GM19452 (cell line): ENCODE data around the gene BOD1.
A peak's percentile ranks its signal among the peaks of the same experiment; 100 is the strongest.

ENCODE experiments used
- ATAC-seq: cut with Tn5 transposase; IDR thresholded peaks from one replicate; pipeline ENCODE4 v1.9.1; 2021; ENCODE audit not compliant: unreplicated experiment

BOD1 gene

GRCh38 chr5:173616577-173617118 lies at the start of gene BOD1:
Gene BOD1, minus strand, starts transcription at chr5:173616650. Its CDS starts 214 bp downstream, at chr5:173616436.
- peak; percentile 93 for ATAC-seq

- no peak for ATAC-seq
Measured at GRCh38 chr5:173665326-173665725, 48.9 kb upstream of the BOD1 start.

- no peak for ATAC-seq
Measured at GRCh38 chr5:173664154-173664526, 47.7 kb upstream of the BOD1 start.

- ATAC-seq: no peak
Measured at GRCh38 chr5:173663352-173664153, 47.1 kb upstream of the BOD1 start.

- no peak for ATAC-seq
Measured at GRCh38 chr5:173662581-173663351, 46.3 kb upstream of the BOD1 start.

- no peak for ATAC-seq
Measured at GRCh38 chr5:173660481-173661280, 44.2 kb upstream of the BOD1 start.

GRCh38 chr5:173659423-173659822 lies 43.0 kb upstream of the BOD1 start:
- no peak for ATAC-seq

GRCh38 chr5:173657741-173658356 lies 41.4 kb upstream of the BOD1 start:
- no peak for ATAC-seq

- no peak for ATAC-seq
Measured at GRCh38 chr5:173655196-173655797, 38.8 kb upstream of the BOD1 start.

GRCh38 chr5:173653822-173654523 lies 37.5 kb upstream of the BOD1 start:
- no peak for ATAC-seq

GRCh38 chr5:173648308-173648866 lies 31.9 kb upstream of the BOD1 start:
- ATAC-seq: no peak

- no peak for ATAC-seq
Measured at GRCh38 chr5:173646692-173647091, 30.2 kb upstream of the BOD1 start.

GRCh38 chr5:173645890-173646574 lies 29.6 kb upstream of the BOD1 start:
- no peak for ATAC-seq

GRCh38 chr5:173645437-173645807 lies 29.0 kb upstream of the BOD1 start:
- ATAC-seq: no peak

- ATAC-seq: no peak
Measured at GRCh38 chr5:173644673-173645436, 28.4 kb upstream of the BOD1 start.

GRCh38 chr5:173643964-173644363 lies 27.5 kb upstream of the BOD1 start:
- no peak for ATAC-seq

GRCh38 chr5:173642895-173643481 lies 26.5 kb upstream of the BOD1 start:
- ATAC-seq: no peak
